OCI-LY3 (cell line): Measurements from ENCODE around the gene LIX1L.

Source experiments
- CTCF ChIP-seq: fragments of 200-600, 300-600 bp; sonication (generic); IDR thresholded peaks from 2 replicates; pipeline ENCODE4 v1.5.1; 2014; ENCODE audit warnings: antibody characterized with exemption, low read length, low read depth
- EZH2phosphoT487 ChIP-seq: fragments of 200-600 bp; shearing (Covaris generic); IDR thresholded peaks from 2 replicates; pipeline ENCODE4 v1.6.1; 2018; ENCODE audit warnings: antibody characterized with exemption, mixed run types, low read depth

- TF ChIP-seq CTCF (no peak), EZH2phosphoT487 (no peak)
Observed at GRCh38 chr1:145897969-145898368, 59.8 kb downstream of the LIX1L start.
